OCI-LY7 (cell line): ENCODE data around the gene YIF1B.

ENCODE experiments used
- EZH2phosphoT487 ChIP-seq: fragments of 200-600 bp; sonication (generic); IDR thresholded peaks from 2 replicates; pipeline ENCODE4 v1.6.1; 2018; ENCODE audit warnings: low read depth, borderline replicate concordance, mild to moderate bottlenecking, mixed run types, antibody characterized with exemption, low read length, moderate library complexity, mixed read lengths
- TF ChIP-seq, protein P1 (sequence below): fragments of 200-600 bp; sonication (generic); conservative IDR thresholded peaks from 2 replicates; pipeline ENCODE4 v1.5.1; 2014; ENCODE audit warnings: mild to moderate bottlenecking, antibody characterized with exemption, low read length, moderate library complexity, mixed read lengths

DNA sequence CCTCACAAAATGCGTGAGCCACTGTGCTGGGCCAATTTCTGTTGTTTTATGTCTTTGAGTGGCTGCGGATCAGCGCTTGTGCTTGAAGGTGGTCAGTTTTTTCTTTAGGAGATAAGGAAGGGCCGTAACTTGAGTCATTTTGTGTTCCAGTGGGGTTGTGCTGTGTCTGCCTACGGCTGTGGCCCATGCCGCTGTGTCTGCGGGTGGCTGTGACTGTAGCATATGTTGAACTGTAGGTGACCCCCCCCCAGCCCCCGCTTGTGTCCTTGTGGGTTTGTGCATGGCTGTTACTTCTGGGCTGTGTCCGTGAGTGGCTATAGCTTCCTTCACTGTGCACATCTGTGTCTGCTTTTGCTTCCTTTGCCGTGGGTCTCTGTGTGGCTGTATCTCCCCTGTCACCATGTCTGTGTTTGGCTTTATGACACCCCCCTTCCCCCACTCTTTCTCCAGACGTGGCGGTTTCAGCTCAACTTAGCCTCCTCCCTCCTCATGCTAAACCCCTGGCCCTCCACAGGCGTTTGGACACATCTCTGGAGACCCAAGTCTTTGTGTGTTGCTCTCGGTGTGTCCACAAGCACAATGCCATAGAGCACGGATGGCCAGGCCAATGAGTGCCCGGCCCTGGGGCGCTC, 60.2 kb downstream of the YIF1B start:
- TF ChIP-seq EZH2phosphoT487, result no peak
- TF ChIP-seq, protein P1, sequence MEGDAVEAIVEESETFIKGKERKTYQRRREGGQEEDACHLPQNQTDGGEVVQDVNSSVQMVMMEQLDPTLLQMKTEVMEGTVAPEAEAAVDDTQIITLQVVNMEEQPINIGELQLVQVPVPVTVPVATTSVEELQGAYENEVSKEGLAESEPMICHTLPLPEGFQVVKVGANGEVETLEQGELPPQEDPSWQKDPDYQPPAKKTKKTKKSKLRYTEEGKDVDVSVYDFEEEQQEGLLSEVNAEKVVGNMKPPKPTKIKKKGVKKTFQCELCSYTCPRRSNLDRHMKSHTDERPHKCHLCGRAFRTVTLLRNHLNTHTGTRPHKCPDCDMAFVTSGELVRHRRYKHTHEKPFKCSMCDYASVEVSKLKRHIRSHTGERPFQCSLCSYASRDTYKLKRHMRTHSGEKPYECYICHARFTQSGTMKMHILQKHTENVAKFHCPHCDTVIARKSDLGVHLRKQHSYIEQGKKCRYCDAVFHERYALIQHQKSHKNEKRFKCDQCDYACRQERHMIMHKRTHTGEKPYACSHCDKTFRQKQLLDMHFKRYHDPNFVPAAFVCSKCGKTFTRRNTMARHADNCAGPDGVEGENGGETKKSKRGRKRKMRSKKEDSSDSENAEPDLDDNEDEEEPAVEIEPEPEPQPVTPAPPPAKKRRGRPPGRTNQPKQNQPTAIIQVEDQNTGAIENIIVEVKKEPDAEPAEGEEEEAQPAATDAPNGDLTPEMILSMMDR, result no peak
